ENCODE data around the gene KAZN. TPM values are rescaled to one million over a fixed set of nuclear protein-coding genes. Genes with fewer than 3 reads are reported as not detected.

KAZN gene
- total RNA-seq, 1 donor from 2014 or later = 33.5 TPM

GRCh38 chr1:15000671-15001070, 402.2 kb downstream of the KAZN start:
- Histone ChIP-seq H3K27me3 (no peaks in the 10 kb centered on the region), H3K9me3 (no peaks in the 10 kb centered on the region), H3K4me1 (peaks cover 4% of the 10 kb centered on the region), H3K4me3 (no peak overlapping the region), H3K27ac (no peak overlapping the region), H3K36me3 (no peaks in the 10 kb centered on the region)
- no peak for DNase-seq
- TF ChIP-seq, protein P1, sequence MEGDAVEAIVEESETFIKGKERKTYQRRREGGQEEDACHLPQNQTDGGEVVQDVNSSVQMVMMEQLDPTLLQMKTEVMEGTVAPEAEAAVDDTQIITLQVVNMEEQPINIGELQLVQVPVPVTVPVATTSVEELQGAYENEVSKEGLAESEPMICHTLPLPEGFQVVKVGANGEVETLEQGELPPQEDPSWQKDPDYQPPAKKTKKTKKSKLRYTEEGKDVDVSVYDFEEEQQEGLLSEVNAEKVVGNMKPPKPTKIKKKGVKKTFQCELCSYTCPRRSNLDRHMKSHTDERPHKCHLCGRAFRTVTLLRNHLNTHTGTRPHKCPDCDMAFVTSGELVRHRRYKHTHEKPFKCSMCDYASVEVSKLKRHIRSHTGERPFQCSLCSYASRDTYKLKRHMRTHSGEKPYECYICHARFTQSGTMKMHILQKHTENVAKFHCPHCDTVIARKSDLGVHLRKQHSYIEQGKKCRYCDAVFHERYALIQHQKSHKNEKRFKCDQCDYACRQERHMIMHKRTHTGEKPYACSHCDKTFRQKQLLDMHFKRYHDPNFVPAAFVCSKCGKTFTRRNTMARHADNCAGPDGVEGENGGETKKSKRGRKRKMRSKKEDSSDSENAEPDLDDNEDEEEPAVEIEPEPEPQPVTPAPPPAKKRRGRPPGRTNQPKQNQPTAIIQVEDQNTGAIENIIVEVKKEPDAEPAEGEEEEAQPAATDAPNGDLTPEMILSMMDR (IDR thresholded peaks at IDR 0.05) = no peak
- ATAC-seq = no peak
- intact Hi-C loops (cut with DNase I) = no loop called here

GRCh38 chr1:15001317-15001915, 402.9 kb downstream of the KAZN start:
- no peaks in the 10 kb centered on the region for H3K36me3 ChIP-seq
- no peaks in the 10 kb centered on the region for H3K9me3 ChIP-seq
- H3K27ac ChIP-seq = no peak overlapping the region
- intact Hi-C loops (cut with DNase I) = no loop called here
- H3K4me1 ChIP-seq = peaks cover 7% of the 10 kb centered on the region
- H3K27me3 ChIP-seq = no peaks in the 10 kb centered on the region
- TF ChIP-seq, protein P1 (IDR thresholded peaks at IDR 0.05) = no peak
- no peak for DNase-seq
- ATAC-seq = peak; percentile 30
- H3K4me3 ChIP-seq = no peak overlapping the region

DNA sequence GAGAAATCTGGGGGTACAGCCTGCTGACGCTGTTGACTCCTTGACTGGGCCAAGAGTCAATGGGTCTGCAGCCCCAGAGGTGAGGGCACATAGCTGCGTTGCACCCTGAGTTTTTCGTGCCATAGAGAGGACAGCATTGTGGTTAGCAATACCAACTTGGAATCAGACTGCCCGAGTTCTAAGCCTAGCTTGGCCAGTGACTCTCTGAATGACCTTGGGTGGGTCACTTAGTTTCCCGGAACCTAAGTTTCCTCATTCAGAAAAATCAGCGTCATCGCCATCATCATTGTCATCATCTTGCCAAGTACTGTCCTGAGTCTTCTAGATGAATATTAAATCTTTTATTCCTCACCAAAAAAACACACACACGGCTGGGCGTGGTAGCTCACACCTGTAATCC, 403.8 kb downstream of the KAZN start:
- Histone ChIP-seq H3K4me1 (peaks cover 8% of the 10 kb centered on the region), H3K27me3 (no peaks in the 10 kb centered on the region), H3K4me3 (no peak overlapping the region), H3K36me3 (no peaks in the 10 kb centered on the region), H3K9me3 (no peaks in the 10 kb centered on the region), H3K27ac (no peak overlapping the region)
- no peak for ATAC-seq
- TF ChIP-seq, protein P1 (IDR thresholded peaks at IDR 0.05) = no peak
- no peak for DNase-seq
- intact Hi-C loops (cut with DNase I) = no loop called here

- DNase-seq = no peak
- no peaks in the 10 kb centered on the region for H3K36me3 ChIP-seq
- H3K4me3 ChIP-seq = no peak overlapping the region
- no peaks in the 10 kb centered on the region for H3K27me3 ChIP-seq
- no peak overlapping the region for H3K27ac ChIP-seq
- TF ChIP-seq, protein P1 (IDR thresholded peaks at IDR 0.05) = no peak
- no peaks in the 10 kb centered on the region for H3K9me3 ChIP-seq
- intact Hi-C loops (cut with DNase I) = no loop called here
- ATAC-seq = no peak
- peaks cover 28% of the 10 kb centered on the region for H3K4me1 ChIP-seq
These were observed 405.9 kb downstream of the KAZN start for GRCh38 chr1:15004396-15004795.

GRCh38 chr1:15005116-15005515, 406.6 kb downstream of the KAZN start:
- Histone ChIP-seq H3K27me3 (no peaks in the 10 kb centered on the region), H3K4me3 (no peak overlapping the region), H3K4me1 (peaks cover 28% of the 10 kb centered on the region), H3K27ac (no peak overlapping the region), H3K9me3 (no peaks in the 10 kb centered on the region), H3K36me3 (no peaks in the 10 kb centered on the region)
- intact Hi-C loops (cut with DNase I) = no loop called here
- TF ChIP-seq, protein P1 (IDR thresholded peaks at IDR 0.05) = no peak
- DNase-seq (no peak), ATAC-seq (no peak)

- H3K27ac ChIP-seq = peak overlapping the region; percentile 55
These were observed 408.9 kb downstream of the KAZN start for GRCh38 chr1:15007368-15007767.

More at GRCh38 chr1:15007368-15007767, 408.9 kb downstream of the KAZN start:
- Histone ChIP-seq H3K27me3 (no peaks in the 10 kb centered on the region), H3K4me3 (no peak overlapping the region), H3K4me1 (peaks cover 28% of the 10 kb centered on the region), H3K36me3 (no peaks in the 10 kb centered on the region), H3K9me3 (no peaks in the 10 kb centered on the region)
- TF ChIP-seq, protein P1 (IDR thresholded peaks at IDR 0.05) = no peak
- intact Hi-C loops (cut with DNase I) = no loop called here
- DNase-seq (no peak), ATAC-seq (peak; percentile 3)

All from upper lobe of right lung (tissue), 1 donor.